GM19455 (cell line): ENCODE results near the gene CENPL.
"Not testable (repeated sequence)": the region's sequence is repeated elsewhere in the genome, so short reads cannot be mapped to it uniquely, and the experiment has no call there.

ENCODE experiments used
- ATAC-seq: cut with Tn5 transposase; IDR thresholded peaks from one replicate; pipeline ENCODE4 v1.9.1; 2021; ENCODE audit not compliant: unreplicated experiment

CENPL gene

GRCh38 chr1:173824315-173825081, at the start of gene CENPL, which contains the start of gene DARS2:
Gene CENPL (minus strand): TSS chr1:173824883. CDS start chr1:173811299, 13,584 bp downstream.
Gene DARS2 (plus strand): TSS chr1:173824673. CDS start chr1:173825230, 557 bp downstream.
- ATAC-seq = peak; percentile 88

- ATAC-seq = no peak
Measured at GRCh38 chr1:173871500-173871899, 46.8 kb upstream of the CENPL start.

DNA sequence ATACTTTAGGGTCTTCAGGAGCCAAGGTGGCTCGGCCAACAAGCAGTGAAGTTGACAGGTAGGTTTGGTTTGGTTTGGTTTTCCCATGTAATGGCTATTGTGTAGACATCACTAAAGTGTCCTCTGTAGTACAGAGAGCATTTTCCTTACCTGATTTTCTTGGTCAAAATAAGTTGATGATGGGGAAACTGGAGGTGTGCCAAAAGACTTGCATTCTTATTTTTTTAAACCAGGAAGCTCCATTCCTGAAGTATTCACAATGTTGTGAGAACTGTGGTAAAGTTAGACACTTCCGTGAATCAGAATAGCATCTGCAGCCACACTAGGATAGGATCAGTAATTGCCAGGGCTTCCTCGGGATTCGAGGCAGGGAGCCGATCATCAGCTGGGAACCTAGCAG, 46.4 kb upstream of the CENPL start:
- ATAC-seq = no peak

GRCh38 chr1:173870252-173871075, 45.8 kb upstream of the CENPL start:
- ATAC-seq = no peak

DNA sequence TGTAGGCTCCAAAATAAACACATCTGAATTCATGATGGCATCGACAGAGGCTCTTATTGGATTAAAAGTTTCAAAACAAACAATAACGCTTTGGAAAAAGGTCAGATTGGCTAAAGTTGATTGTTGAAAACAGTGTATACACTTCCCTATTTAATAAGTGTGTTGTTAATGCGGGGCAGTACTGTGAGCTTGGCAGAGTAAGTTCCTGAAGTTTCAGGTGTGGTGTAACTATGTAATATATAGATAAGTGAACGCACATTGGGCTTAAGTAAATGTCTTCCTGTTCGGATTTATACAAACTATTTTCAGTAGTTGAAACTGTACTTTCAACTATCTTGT, 44.3 kb upstream of the CENPL start:
- ATAC-seq = no peak

- ATAC-seq = peak; percentile 55
Measured at GRCh38 chr1:173868266-173869020, 43.8 kb upstream of the CENPL start, which contains the start of gene ZBTB37. Gene ZBTB37 (plus strand): TSS chr1:173868380. CDS start chr1:173870226, 1,846 bp downstream.

DNA sequence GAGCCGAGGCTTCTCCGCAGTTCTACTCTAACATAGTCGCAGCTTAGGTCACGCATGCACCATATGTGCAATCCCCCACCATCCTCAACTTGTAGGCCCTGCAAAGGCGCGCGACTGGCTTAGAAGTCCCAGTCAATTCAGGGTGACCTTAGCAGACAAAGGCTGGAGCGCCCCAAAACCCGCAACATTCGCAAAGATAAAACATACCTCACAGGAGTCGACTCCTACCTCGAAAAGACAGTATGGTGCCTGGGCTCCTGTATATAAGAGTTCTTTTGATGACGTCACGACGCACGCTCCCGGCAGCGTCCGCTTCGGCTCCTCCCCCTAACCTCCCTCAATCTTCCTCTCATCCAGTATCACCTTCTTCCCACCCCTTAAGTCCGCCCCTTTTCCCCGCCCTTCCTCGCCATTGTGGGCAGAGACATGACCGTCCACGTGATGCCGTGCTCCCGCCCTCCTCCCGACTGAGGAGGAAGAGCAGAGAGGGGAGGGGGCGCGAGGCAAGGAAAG, 43.1 kb upstream of the CENPL start, which contains the start of gene GAS5:
GAS5 (minus strand) TSS at position 237 of the 513 bp plus-strand sequence.
- ATAC-seq = peak; percentile 65

DNA sequence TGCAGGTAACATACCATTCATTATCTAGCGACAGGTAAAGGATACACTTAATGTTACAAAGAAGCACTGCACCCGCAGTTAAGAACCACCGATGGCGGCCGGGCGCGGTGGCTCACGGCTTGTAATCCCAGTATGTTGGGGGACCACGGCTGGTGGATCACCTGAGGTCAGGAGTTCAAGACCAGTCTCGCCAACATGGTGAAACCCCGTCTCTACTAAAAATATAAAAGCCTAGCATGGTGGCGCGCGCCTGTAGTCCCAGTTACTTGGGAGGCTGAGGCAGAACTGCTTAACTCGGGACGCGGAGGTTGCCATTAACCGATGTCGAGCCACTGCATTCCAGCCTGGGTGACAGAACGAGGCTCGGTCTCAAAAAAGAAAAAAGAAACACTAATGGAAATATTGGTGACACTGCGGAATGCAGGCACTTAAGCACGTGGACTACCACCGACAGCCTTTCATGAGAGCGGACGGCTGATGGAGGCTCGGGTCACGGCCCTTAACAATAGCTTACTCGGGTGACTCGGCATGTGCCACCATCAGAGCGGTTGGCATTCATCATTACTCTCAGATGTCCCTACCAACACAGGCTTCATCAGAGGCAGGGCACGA, 42.6 kb upstream of the CENPL start:
- ATAC-seq = no peak

- no peak for ATAC-seq
Measured at GRCh38 chr1:173866413-173867115, 41.9 kb upstream of the CENPL start.

- ATAC-seq = no peak
Measured at GRCh38 chr1:173865468-173866164, 40.9 kb upstream of the CENPL start.

DNA sequence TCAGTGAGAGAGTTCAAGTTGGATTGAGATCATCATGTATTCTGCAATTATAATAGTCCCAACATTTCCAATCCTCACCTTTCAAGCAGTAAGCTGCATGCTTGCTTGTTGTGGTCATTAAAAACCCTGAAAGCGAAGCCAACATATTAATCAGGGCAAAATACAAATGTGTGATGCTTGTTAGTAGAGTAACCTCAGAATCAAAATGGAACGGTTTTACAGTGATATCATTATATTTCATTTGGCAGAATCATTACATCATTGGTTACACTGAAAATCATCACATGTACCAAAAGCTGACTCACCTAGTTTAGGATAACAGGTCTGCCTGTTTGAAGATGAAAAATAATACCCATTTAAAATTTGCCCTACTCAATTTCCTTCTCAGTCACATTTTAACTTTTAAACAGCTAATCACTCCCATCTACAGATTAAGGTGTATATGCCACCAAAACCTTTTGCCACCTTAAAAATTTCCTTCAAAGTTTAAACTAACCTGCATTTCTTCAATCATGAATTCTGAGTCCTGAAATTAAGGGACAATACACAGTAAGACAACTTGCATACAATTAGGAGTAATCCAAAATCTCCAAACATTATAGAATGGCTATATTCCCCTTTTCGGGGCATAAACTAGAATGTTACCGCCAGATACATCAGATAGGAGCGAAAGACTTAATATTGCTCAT, 39.6 kb upstream of the CENPL start:
- ATAC-seq = no peak

DNA sequence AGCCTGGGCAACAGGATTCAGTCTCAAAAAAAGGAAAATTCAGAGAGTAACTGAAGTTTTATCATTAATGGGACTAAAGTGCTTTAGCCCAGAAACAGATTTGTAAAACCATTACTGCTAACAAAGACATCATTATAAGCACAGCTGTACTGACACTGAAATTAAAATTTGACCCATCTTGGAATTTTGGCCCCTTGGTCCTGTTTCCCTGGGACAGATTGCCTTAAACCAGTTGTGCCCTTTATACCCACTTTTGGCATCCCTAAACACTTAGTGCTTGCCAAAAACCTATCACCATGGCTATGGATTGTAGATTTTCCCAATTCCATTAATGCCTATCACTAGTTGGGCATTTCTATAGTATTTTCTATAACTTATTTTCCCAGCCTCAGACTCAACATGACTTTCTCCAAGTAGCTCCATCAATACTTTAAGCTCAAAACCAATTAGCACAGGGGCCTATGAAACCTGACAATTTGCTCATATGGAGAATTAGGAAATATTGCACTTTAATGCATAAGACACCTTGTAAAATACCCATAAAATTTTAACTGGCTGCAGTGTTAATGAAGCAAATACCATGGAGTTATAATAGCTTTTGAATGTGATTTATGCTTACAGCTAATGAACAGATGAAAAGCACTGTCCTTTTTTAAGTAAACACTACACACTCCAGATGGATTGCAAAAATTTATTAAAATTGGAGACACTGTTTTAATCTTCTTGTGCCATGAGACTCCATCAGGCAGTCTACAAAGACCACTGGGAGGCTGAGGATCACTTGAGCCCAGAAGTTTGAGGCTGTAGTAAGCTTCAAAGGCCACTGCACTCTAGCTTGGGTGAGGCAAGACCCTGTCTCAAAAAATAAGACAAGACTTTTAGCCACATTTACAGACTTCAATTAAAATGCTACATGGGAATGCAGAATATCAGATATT, 38.8 kb upstream of the CENPL start:
- ATAC-seq = no peak

DNA sequence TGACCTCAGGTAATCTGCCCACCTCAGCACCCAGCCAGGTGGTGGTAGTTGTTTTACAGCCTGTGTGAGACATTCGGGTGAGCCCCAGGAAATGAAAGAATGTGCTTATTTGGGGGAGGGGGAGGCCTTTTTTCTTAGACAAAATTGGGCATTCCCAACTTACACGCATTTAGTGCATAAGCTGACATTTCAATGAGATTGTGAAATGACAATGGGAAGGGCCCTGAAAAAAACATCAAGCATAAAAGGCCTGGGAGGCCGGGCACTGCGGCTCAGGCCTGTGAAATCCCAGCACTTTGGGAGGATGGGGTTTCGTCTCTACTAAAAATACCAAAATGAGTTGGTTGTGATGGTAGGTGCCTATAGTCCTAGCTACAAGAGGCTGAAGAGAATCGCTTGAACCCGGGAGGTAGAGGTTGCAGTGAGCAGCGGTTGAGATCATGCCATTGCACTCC, 38.1 kb upstream of the CENPL start:
- ATAC-seq = no peak

DNA sequence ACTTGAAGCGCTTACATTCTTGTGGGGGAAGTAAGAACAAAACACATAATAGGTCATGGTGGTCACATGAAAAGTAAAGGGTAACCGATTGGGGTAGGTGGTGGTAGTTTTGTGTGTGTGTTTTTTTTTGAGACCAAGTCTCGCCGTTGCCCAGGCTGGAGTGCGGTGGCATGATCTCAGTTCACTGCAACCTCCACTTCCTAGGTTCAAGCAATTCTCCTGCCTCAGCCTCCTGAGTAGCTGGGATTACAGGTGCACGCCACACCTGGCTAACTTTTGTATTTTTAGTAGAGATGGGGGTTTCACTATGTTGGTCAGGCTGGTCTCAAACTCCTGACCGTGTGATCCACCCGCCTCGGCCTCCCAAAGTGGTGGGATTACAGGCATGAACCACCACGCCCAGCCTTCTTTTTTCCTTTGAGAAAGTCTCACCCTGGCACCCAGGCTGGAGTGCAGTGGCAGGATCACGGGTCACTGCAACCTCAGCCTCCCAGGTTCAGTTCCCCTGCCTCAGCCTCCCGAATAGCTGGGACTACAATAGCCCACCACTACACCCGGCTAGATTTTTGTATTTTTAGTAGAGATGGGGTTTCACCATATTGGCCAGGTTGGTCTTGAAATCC, 37.6 kb upstream of the CENPL start:
- ATAC-seq = not testable (repeated sequence)

- ATAC-seq = no peak
Measured at GRCh38 chr1:173861731-173862145, 37.1 kb upstream of the CENPL start.

DNA sequence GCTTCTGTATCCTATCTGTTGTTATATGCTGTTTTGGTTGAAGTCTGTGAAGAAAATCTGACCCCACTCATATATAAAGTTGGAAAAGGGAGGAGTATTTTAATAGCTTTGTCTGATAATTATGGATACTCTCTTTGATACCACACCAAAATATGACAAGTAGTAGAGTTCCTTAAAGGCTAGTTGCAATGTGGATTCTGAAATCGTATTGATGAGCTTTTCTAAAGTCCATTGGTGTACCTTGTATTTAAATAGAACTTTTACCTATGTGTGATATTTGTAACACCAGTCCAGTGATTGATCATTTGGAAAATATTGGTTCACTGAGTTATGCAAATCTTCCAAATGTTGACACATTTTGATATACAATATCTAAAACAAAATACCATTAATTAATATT, 35.4 kb upstream of the CENPL start:
- no peak for ATAC-seq

- not testable (repeated sequence) for ATAC-seq
Measured at GRCh38 chr1:173859547-173859946, 34.9 kb upstream of the CENPL start.
